Ammon's horn (tissue), 1 donor: ENCODE data around the gene CALML3.

Experiments
- DNase-seq: peaks from one replicate; pipeline ENCODE4 v3.0.0-alpha.2; 2016; ENCODE audit warnings: low spot score

The CALML3 gene

GRCh38 chr10:5506751-5507648 lies 17.8 kb upstream of the CALML3 start:
- DNase-seq = no peak

- no peak for DNase-seq
Measured at GRCh38 chr10:5507649-5508131, 17.1 kb upstream of the CALML3 start.

DNA sequence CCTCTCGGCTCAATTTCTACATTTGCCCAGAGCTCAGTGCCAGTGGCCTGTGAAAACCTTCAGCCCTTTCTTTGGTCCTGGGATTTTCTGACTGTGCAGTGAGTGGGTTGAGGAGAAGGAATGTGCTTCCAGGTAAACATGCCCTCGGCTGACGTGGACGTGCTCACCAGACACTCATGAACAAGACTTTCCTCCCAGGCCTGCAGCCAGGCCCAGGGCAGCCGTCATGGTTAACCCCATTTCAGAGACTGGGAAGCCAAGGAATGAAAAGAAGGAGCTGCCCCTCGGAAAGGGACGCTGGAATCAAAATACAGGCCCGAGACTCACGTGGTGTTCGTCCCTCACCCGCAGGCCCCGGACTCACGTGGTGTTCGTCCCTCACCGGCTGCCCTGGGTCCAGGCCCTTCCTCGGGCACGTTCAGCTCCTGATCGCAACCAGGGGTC lies 16.6 kb upstream of the CALML3 start:
- DNase-seq = no peak

- no peak for DNase-seq
Measured at GRCh38 chr10:5508786-5509185, 16.0 kb upstream of the CALML3 start.

- no peak for DNase-seq
Measured at GRCh38 chr10:5509236-5509635, 15.5 kb upstream of the CALML3 start.

GRCh38 chr10:5509691-5510090 lies 15.1 kb upstream of the CALML3 start:
- no peak for DNase-seq

GRCh38 chr10:5510281-5511072 lies 14.3 kb upstream of the CALML3 start:
- DNase-seq = no peak

DNA sequence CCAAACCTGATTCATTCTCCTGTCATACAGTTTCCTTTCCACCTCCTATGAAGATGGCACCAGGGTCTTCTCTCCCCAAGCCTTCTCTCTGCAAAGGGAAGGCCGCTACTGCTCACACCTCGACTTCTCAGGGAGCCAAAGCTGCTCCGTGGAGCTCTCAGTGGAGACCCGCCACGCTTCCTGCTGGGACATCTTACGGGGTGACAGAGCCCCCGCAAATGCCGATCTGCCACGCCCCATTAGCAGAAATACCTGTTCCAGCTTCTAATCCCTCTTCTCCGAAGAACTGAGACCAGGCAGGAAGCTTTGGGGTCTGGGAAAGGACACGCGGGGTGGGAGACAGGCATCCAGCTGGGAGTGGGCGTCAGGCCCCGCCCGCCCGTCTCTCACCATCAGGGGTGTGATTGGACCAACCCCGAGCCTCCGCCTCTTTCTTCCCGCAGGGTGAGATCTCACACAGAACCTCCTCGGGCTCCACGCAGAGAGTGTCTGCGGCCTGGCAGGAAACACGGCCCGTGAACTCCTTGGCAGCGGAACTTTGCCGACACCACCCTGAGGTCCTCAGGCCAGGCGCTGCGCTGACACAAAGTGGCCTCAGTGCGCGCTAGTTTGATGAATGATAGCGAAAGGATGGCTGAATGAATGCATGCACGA lies 13.4 kb upstream of the CALML3 start:
- no peak for DNase-seq

DNA sequence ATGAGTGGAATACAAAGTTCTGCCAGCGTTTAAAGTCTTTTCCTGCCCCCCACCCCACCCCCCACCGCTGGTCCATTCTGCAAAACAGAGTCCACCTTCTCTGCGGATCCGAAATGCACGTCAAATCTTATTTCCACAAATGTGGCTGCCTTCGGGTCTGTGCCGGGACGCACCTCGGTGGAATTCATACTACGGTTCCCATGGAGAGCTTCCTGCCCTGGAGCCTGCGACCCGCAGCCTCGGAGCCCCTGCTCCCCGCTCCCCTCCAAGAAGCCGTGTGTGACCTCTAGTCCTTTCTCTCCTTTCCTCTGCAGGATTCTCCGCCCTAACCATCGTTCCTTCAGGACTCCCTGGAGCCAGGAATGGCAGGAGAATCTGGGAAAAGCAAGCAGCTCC lies 12.9 kb upstream of the CALML3 start:
- DNase-seq = no peak

DNA sequence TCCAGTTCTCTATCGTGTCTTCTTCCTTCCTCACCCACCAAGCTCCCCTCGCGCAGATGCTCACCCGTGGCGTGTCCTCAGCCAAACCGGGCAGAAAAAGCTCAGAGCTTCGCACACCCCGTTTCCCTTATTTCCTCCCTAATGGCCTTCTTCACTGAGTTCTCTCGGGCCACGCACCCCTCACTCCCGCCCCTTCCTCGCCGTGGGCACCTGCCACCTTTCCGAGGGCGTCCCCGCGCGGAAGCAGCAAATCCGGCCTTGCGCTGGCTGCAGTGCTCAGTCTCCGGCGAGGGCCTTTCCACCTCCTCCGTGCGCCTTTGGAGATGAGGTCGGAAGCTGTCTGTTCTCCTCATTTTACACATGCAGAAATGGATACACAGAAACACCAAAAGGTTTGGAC lies 12.4 kb upstream of the CALML3 start:
- DNase-seq = no peak

DNA sequence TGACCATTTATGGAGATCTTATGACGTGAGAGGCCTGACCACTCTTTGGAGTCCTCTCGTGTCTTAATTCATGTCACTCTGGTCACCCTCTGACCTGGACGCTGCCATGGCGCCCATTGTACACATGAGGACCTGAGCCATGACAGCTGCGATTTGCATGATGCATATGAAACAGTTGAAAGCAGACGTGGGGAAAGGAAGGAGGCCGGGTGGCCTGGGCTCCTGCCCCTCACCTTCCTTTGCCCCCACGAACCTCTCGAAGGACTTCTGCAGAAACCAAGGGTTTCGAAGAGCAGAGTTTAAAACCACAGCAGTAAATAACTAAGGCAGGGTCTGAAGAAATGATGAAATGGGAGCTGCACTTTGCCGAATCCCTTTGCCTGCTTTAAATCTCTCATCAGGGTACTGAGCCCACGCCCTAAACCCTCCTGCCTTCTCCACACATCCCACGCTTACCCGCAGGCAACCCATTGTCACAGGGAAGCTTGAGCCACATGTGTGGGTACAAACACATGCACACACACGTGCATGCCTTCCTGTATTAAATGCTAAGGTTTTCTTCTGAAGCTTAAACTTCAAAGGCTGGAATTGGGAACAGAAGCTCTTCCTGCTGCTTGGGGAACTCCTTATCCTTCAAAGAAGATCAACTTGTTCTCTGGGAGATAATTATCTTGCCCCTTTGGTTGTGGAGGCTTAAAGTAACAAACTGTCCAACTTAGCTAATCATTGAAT lies 11.7 kb upstream of the CALML3 start:
- peak; percentile 61 for DNase-seq

DNA sequence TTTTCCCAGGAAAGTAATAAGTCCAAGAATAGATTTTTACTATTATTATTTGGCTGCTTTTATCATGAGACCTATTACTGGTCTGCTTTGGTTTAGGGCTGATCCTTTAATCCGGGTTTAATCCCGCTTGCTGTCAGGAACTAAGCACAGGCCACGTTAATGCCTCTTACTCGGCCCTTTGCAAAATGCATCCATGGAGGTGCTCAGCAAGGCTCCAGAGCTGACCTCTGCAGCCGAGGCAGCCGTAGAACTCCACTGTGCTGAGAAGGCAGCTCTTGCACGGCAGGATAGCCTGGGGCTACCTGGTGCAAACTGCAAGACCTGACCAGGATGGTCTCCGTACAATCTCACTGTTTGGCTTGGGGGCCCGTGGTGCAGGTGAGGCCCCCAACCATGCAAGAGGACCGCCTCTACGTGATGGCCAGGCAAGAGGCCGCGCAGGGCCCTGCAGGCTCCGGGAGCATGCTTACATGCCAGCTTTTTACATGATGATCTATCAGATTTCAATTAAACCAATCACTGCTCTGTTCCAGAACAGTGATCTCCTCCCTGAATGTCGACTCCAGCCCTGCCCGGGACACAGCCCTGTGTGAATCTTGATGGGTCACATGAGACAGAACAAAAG lies 10.4 kb upstream of the CALML3 start:
- no peak for DNase-seq

GRCh38 chr10:5515948-5516761 lies 8.6 kb upstream of the CALML3 start:
- DNase-seq = no peak

DNA sequence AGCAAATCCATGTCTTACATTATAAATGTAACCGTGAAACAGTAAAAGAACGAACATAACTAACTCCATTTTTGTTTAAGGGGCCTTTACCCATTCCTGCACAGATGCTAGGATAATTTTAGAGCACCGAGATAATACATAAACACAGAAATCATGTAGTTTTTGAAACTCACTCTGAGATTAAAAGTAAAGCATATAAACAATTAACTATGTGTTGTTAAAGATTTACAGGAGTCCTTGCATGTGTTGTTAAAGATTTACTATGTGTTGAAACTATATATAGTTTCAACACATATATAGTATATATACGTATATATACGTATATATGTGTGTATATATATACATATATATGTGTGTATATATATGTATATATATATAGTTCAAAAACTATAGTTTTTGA lies 7.2 kb upstream of the CALML3 start:
- no peak for DNase-seq

DNA sequence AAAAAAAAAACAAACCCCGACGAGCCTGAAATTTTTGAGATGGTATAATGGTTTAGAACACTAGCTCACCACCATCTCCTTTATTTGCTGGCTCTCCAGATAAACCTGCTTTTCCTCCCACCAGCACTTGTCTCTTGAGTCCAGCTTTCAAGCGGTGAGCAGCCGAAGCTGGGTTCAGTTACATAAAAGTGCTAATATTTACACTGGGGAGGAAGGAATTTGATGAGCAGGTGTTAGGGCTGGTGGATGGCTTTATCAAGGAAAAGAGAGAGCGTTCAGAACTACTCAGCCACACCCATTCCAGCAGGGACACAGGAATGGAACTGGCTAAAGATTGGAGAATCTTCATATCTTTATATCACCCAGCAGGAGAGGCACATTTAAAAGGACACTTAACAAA lies 6.6 kb upstream of the CALML3 start:
- DNase-seq = no peak

GRCh38 chr10:5519054-5519453 lies 5.7 kb upstream of the CALML3 start:
- DNase-seq = no peak

GRCh38 chr10:5522913-5523560 lies 1.7 kb upstream of the CALML3 start:
- DNase-seq = no peak

DNA sequence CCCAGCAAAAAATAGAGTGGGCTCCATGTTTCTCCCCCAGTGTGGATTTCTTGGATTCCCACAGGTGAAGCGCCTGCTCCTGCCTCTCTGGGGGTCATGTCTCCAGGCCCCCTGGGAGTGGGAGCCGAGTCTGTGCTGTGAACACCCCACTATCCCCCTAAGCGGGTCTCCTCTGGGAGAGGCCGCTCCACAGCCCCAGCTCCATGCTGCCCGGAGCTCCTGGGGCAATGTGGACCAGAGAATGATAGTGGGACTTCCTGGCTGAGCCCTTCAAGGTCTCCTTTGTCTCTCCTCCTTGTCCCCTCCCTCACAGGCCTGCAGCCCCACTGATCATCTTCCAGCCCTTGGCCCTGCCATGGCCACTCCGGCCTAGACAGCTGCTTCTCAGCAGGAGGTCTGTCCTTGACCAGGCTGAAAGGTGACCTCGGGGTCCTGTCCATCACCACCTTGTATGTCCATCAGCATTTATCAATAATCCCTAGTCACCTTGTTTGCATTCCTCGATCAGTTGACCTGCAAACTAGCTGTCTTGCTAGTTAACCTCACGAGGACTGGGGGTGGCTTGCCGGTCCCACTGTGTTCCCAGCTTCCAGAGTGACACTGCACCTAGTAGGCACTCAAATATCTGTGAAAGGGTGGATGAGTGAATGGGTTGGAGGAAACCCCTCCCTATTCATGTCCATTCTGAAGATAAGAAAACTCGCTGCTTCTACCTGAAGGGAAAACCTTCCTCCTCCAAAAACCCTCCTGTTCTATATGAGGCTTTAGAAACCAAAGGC lies 776 bp upstream of the CALML3 start:
- DNase-seq = no peak
